Fibroblast of gingiva (primary cell): Measurements from ENCODE around the gene PLEKHG5.

Experiments
- DNase-seq: peaks from one replicate; pipeline ENCODE4 v3.0.0-alpha.2; 2011; ENCODE audit warnings: low read depth

Gene PLEKHG5

DNA sequence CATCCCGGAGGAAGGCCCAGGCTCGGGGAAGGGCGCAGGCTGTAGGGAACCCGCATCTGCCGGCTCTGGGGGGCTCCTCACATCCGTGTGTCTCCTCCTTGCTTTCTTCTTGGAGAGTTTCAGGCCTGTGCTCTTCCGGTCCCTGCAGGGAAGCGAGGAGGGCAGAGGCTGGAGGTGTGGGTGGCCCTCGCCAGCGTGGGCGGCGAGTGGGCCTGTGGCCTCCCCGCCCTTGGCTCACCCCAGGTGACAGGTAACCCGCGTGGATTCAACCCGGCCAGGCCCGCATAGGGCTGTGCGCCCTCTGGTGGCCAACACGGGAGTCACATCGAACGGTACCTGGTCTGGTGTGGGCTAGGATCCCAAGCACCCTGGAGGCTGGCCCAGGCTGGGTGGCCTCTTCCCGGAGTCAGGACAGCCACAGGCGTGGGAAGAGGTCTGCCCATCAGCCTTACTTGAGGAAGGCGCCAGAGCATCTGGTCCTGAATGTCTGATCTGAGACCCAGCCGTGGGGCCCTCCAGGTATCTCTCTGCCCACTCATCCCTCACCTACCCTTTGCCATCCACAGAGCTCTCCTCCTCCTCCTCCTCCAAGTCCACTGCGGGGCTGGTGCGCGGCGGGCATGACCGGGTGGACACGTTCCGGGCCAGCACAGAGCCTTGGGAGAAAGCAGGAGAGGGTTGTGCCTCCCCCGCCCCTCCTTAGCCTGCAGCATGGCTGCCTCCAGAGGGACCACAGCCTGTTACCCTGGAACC is 15.9 kb downstream of the PLEKHG5 start:
- DNase-seq = no peak

DNA sequence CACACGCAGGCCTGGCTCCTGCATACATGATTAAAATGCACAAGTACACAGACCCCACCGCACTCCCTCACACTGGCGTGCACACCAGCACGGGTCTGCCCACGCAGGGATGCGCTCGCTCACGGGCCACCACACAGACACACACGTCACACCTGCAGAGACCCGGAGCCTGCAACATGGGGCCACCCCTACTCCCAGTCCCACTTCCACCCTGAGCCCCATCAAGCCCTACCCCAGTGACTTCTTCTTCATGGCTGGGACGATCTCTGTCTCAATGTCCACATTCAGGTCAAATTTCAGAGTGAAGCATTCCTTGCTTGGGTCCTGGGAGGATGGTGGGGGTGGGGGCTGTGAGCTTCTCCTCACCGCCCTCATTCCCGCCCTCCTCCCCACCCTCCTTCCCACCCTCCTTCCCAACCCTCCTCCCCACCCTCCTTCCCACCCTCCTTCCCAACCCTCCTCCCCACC is 16.6 kb downstream of the PLEKHG5 start:
- no peak for DNase-seq

DNA sequence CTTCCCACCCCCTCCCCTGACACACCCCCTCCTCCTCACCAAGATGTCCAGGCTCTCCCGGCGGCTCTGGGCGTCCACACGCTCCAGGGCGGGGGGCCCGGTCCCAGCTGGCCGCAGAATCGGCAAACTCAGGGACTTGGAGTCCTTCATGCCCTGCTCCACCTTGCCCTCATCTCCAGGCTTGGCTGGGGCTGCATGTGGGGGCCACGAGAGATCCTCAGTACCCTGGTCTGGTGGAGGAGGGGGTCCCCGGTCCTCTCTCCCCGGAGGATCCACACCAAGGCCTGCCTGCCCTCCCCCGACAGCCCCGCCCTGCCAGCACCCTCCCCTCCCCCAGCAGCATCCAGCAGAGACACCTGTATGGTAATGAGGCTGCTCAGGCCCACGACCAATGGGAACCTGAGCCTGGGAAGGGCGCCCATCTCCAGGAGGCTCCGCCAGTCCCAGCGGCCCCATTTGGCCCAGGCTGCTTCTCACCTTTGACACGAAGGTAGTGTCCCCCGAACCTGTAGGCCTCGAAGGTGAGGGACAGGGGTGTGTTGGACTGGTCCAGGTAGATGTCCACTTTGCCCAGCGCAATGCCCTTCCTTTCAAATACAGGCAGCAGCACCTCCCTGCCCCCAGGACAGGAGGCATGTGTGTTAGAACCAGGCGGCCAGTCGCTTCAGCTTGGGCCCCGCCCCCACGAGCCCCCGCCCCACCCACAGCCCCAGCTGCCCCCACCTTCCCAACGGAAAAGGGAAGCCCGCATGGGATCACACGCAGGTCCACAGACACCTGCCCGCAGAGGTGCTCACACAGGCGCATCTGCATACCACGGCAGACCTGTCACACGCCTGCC is 17.3 kb downstream of the PLEKHG5 start:
- no peak for DNase-seq

DNA sequence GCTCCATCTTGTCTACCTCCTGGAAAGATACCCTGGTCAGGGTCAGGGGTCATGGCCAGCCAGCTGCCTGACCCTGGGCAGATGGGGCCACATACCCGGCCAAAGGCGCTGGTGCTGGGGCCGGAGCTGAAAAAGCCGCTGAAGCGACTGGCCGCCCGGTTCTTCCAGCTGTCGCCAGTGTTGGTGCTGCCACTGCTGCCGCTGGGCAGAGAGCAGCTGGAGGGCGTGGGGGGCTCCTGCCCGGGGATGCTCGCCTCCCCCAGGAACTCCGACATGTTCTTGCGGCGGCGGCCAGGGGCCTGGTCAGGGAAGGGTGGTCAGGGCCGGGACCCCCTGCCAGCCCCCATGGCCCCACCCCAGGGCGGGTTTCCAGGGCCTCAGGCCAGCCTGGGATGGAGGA is 18.3 kb downstream of the PLEKHG5 start:
- DNase-seq = no peak

DNA sequence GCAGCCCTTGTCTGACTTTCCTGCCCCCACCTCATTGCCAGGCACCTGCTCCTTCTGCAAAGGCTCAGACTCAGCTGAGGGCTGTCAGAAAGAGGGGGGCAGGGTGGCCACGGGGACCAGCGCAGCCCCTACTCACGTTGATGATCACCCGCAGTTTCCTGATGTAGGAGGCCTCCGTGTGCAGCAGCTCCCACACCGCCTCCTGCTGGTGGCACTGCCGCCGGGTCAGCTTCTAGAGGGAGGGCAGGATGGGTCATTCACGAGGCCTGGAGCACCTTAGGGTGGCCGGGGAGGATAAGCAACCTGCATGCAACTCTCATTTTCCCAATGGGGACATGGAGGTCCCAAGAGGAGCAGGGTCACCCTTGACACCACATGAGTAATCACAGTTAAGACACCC is 19.1 kb downstream of the PLEKHG5 start:
- no peak for DNase-seq

DNA sequence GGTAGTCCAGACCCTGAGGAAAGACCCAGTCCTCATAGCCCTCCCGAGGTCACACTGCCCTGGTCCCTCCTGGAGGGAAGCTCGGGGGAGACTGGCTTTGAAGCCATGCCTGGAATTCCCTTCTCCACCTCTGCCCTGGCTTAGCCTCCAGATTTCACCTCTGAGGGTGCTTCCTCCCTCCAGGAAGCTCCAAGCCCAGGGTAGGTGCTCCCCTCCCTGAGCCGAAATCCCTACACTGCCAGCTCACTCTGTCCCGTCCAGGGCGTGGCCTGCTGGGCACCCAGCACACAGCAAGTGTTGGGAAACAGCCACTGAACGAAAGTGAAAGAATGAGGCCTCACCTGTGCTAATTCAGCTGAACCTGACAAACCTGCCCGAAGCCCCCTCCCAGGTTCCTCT is 19.5 kb downstream of the PLEKHG5 start:
- DNase-seq = no peak

DNA sequence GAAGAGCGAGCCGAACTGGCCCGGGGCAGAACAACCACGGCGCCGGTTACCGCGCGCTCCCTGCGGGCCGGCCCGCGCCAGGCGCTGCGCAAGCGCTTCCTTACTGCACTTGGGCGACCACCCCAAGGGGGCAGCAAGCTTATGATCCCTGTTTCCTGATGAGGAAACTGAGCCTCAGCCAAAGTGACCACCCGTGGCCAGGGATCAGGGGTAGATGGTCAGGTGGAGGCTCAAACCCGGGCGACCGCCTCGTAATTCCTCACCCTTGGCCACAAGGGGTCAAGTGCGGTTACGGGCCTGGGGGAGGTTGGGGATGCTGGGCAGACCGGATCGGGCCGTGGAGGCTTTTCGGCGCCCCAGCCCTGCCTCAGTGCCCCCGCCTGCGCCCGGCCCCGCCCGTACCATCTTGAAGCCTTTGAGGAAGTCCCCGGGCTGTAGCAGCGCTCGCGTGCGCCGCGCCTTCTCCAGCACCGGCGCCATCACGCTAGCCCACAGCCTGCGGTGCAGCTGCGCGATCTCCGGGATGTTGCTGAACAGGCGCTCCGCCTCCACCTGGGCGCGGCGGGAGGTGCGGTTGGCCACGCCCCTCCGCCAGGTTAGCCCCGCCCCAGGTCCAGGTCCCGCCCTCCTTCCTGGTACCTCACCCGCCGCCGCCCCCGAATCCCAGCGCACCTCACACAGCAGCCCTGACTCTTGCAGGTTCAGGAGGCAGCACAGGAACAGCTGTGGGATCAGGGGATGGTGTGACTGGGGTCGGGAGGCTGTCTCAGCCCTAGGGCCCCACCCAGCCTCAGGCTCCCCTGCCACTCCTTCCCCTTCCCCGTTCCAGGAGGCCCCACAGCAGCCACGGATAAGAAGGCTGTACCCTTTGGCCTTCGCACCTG is 20.1 kb downstream of the PLEKHG5 start:
- DNase-seq = no peak

DNA sequence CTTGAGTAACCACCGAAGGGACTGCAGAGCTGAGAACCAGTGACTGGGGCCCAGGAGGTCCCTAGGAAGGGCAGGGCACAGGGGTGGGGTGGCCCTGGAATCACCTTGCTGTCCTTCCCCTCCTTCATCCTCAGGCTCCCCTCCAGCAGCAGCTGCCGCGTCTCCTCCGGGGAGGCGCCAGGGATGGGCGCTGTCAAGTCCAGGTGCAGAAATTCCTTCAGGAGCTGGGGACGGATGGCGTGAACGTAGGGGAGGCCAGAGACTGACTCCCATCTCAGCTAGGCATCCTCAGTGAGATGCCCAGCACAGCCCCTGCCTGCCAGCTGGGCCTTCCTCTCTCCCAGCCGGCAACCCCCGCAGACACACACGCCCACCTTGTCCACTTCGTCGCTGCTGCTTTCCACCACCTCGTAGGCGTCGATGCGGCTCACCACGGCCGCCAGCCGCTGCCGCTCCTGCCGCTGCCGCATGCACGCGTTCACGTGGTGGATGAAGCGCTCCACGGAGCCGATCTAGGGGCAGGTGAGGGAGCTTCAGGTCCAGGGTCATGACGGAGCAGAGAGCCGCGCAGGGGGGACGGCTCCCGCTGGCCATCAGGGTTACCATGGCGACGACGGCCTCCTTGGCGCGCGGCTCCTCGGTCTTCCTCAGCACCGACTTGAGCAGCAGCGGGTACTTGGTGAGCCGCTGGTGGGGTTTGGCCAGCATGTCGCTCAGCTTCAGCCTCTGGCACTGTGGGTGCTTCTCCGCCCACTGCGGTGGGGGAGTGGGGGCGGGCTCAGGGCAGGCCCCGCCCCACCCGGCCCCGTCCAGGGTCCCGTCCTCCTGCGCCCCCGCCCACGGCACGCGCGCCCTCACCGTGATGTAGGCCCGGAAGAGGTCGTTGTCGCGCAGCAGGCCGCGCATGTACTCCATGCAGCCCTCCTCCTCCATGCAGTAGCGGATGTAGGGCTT is 21.1 kb downstream of the PLEKHG5 start:
- no peak for DNase-seq

DNA sequence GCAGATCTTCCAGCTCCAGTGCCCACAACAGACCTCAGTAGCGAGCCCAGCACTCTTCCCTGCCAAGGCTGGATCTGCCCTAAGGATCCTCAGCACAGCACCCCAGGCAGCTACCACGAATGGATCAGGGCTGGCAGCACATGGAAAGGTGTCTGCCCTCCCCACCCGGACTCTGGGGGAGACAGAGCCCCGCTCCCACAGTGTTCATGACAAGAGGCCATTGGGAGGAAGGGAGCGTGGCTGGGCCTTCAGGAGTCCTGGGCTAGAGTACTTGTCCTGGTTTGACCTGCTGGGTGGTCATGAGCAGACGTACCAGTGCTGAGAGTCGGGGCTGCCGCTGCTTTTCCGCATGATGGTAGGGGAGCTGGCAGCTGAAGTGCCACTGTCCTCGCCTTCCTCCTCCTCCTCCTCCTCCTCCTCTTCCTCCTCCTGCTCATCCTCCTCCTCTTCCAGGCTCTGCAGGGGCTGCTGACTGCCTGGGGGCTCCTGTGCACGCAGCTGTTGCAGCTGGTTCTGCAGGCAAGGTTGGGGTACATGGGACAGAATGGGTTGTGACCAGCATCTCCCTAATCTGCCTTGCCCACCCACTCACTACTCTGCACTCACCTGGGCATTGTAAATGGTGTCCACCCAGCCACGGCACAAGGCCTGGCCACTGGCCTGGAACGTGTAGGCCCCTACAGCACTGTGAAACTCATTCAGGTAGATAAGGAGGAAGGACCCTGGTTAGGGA is 22.6 kb downstream of the PLEKHG5 start:
- DNase-seq = no peak

DNA sequence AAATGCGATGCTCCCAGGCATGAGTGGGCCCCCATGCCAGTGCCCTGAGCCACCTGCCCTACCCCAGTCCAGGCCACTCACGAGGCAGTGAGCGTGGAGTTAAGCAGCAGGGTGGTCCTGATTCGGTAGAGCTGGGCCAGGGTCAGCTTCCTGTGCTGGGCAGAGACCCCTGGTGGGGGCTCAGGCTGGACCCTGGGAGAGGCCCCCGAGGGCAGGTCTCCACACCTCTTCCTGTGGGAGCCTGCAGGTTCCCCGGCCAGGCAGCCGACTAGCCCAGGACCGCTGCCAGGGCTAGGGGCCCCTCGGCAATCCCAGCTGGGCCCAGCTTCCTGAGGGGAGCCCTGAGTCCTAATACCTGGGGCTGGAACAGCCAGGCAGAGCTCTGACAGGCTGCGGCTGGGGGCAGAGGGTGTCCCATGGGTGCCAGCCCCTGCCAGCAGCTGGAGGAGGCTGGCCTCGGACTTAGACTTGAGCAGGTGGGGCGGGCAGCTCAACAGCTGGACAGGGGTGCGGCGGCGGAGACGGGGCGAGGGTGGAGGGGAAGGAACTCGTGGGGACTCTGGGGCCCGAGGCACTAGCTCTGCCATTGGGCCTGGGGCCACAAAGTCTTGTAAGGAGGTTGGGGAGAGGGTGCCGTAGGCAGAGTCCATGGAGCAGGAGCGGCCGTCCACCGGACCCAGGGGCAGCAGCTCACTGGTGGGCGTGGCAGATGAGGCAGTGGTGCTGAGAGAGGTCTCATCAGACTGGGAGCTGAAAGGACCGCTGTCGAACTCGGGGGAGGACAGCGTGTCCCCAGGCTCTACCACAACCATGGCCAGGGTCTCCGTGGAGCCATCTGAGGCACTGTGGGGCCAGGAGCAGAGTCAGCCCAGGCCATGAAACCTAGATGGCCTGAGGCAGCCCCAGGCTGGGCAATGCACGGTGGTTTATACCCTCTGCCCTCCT is 23.5 kb downstream of the PLEKHG5 start:
- no peak for DNase-seq

DNA sequence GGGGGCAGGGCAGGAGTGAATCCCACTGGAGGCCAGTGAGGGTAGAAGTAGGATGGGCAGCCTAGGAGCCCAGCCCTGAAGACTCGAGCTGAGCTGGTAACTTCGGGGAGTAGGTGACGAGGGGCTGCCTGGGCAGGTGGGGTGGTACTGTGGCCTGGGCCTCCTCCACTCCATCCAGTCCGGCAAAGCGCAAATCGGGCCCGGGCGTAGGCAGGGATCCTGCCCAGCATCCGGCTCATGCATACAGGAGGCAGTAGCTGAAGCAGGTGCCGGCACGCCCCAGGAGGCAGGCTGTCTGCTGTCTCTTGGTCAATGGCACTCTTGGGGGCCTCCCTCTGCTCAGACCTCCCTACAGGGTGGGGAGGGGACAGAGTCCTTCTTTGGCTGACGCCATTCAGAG is 24.2 kb downstream of the PLEKHG5 start:
- no peak for DNase-seq

DNA sequence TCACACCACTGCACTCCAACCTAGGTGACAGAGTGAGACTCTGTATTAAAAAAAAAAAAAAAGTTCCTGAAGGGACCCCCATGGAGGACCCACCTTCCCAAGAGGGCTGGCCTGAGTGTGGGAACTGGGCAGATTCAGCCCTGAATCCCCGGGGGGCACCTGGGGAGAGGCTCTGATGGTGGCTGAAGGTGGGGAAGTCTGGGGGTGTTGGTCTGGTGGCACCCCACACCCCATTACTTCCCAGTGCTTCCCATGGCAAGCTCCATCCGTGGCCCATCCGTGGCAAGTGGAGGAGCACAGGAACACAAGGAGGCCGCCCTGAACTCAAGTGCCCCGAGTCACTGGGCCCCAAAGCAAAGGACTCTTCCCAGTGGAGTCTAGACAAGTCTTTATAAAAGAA is 24.7 kb downstream of the PLEKHG5 start:
- DNase-seq = no peak

DNA sequence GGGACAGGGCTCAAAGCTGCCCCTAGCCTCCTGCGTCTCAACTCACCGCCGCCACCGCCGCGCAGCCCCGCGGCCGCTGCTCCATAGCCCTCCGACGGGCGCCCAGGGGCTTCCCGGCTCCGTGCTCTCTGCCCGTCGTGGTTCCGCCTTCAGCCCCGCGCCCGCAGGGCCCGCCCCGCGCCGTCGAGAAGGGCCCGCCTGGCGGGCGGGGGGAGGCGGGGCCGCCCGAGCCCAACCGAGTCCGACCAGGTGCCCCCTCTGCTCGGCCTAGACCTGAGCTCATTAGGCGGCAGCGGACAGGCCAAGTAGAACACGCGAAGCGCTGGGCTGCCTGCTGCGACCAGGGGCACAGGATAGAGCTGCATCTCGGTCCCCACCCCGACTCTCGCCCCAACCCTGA is 25.4 kb downstream of the PLEKHG5 start, which contains the start of gene TNFRSF25:
Gene TNFRSF25 (minus strand): TSS at position 151 of the 400 bp plus-strand sequence. CDS start 66 bp downstream, at position 85.
- DNase-seq = no peak

DNA sequence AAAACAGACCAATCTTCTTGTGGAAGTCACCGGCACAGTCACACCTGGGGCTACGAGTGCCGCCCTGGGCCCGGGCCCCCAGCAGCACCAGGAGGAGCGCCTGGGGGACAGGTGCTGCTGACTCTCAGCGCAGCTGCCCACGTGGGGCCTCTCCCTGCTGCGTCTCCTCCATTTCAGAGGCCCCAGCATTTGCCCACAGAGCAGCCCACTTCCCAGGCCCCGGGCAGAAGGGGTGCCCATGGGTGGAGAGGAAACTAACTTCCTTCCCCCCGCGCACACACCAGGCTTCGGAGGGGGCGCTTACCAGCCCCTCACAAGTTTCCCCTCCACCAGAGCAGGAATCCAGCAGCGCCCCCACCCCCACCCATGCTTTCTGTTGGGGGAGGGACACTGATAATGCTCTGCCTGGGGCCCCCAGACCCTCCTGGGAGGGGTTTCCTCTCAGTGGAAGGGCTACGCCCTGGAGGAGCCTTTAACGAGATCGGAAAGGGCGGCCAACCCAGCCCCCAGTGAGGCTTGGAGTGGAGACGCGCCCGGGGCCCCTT is 25.9 kb downstream of the PLEKHG5 start:
- DNase-seq = no peak

DNA sequence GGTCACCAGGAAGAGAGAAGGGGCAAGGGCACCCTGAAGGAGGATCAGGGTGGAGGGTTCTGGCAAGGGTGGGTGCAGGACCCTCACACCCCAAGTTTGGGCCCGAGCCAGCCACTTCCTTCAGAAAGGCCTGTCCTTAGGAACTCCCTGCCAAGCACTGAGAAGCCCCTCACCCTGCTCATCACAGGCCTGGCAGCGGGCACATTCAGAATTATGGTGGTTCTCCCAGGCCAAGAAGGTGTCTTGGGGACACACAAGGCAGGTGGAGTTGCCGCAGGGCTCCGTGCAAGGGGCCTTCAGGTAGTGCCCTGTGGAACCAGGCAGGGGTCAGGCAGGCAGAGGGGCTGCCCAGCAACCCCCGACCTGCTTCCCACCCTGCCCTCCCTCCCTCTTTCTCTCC is 26.6 kb downstream of the PLEKHG5 start:
- DNase-seq = no peak

DNA sequence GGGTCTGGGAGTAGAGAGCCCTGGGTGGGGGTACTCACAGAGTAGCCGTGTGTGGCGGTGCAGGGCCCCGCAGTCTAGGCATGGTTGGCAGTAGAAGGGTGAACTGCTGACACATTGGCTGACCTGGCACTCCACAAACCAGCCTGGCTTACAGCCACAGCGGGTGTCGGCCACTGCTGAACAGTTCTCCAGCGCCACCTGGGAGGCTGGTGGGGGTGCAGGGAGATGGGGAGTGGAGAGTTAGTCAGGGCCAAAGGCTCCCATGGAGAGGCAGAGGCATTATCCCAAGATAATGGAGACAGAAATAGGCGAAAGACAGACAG is 27.0 kb downstream of the PLEKHG5 start:
- no peak for DNase-seq

DNA sequence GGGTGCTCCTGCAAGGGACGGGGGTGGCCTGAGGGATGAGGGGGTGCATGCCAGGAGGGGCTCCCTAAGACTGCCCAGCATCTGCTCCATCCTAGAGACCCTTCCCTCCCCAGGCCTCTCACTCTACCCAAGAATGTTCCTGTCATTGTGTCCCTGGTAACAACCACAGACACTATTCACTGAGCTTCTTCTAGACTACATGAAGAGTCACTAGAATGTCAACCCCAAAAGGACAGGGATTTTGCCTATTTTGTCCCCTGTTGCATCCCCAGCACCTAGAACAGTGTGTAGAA is 28.4 kb downstream of the PLEKHG5 start:
- DNase-seq = no peak

DNA sequence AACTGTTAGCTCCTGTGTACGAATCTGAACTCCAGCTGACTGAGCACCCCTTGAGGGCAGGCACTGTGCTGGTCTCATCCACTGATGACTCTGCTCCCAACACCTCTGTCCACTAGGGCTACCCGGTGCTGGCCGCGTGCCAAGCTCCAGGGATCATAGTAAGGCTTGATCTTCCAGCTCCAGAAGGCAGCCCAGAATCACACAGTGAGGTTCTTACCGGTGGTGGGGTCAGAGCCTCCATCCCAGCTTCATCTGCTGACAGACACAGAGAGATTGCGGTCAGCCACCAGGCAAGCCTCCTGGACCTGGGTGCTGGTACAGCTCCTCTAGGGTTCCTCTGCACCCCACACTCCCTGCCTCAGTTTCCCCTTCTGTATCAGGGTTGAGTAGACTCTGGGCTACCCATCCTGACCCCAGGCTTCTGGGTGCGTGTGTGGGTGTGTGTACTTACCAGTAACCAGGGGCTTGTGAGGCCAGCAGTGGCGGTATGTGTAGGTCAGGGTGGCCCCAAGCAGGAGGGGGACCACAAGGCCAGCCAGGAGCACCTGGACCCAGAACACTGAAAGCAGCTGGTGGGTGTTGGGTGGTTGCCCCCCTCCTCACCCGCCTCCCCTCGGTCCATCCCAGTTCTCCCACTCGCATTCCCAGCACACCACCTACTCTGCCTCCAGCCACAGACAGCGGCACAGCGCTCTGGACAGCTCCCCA is 28.9 kb downstream of the PLEKHG5 start:
- DNase-seq = no peak
